ENCODE data around the gene ORMDL3.

The ORMDL3 gene

DNA sequence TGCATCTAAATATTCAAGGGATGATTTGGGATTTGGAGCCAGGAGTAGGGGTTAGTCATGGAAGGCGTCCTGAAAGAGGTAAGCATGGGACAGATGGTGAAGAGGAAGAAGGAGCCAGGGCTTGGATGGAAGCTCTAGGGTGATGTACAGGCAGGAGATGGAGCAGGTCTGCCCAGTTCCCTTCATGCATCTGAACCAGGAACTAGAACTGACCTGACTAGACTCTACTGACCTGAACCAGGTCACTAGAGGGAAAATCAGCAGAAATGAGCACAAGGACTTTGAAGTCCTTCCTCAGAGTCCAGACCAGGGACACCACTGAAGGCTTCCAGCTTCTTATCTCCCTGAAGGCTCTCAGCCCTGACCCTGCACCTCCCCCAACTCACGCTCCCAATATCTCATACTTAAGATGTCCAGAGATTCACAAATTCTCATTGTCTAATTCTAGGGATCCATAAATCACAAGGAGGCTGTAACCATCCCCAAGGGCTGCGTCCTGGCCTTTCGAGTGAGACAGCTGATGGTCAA lies 43.7 kb upstream of the ORMDL3 start:
- no peak overlapping the region for H3K27ac ChIP-seq (ENCODE audit: extremely low read depth, low read depth, low read length)
- TF ChIP-seq ZFP41 (tag by site-specific recombination; IDR thresholded peaks at IDR 0.05; ENCODE audit: borderline replicate concordance) (no peak), PRDM4 (tag by site-specific recombination; IDR thresholded peaks at IDR 0.05) (no peak), KLF1 (tag by site-specific recombination; IDR thresholded peaks at IDR 0.05) (no peak), YY2 (tag by site-specific recombination; IDR thresholded peaks at IDR 0.05) (no peak), ZNF544 (tag by site-specific recombination; IDR thresholded peaks at IDR 0.05) (no peak), ZNF121 (tag by site-specific recombination; IDR thresholded peaks at IDR 0.05) (no peak), ZNF138 (tag by site-specific recombination; IDR thresholded peaks at IDR 0.05; ENCODE audit: borderline replicate concordance) (no peak), ZNF777 (tag by site-specific recombination; IDR thresholded peaks at IDR 0.05; ENCODE audit: borderline replicate concordance) (no peak), ZNF555 (tag by site-specific recombination; conservative IDR thresholded peaks at IDR 0.05) (no peak), ZNF707 (tag by site-specific recombination; IDR thresholded peaks at IDR 0.05) (no peak), SCRT2 (tag by site-specific recombination; IDR thresholded peaks at IDR 0.05) (no peak)
- POLR2A ChIA-PET, result interaction anchor here (1.0 kb wide), 1 partner anchor 9 kb away, joined by 3 read pairs; the partner anchor contains the start of gene PSMD3
- no peaks in the 10 kb centered on the region for H3K36me3 ChIP-seq (ENCODE audit: control insufficient read depth in 2 of 2, insufficient read depth in 1 of 2, low read length in 2 of 2)
- no peak overlapping the region for H3K4me3 ChIP-seq (ENCODE audit: low read depth, low read length)
- H3K9me3 ChIP-seq (ENCODE audit: control insufficient read depth, insufficient read depth, low read depth, low read length), result no peaks in the 10 kb centered on the region
- CTCF ChIA-PET, result interaction anchor here (0.5 to 5.5 kb wide), 5 partner anchors 9 to 243 kb away, joined by 3 to 36 read pairs (median 6); partner anchors contain the start of gene PSMD3
- H3K4me1 ChIP-seq (ENCODE audit: control insufficient read depth, insufficient read depth, low read length), result no peaks in the 10 kb centered on the region

- no peak overlapping the region for H3K27ac ChIP-seq (ENCODE audit: extremely low read depth, low read depth, low read length)
- no peaks in the 10 kb centered on the region for H3K36me3 ChIP-seq (ENCODE audit: control insufficient read depth in 2 of 2, insufficient read depth in 1 of 2, low read length in 2 of 2)
- H3K4me1 ChIP-seq (ENCODE audit: control insufficient read depth, insufficient read depth, low read length), result no peaks in the 10 kb centered on the region
- H3K4me3 ChIP-seq (ENCODE audit: low read depth, low read length), result no peak overlapping the region
- ChIA-PET POLR2A (no interaction called here), CTCF (interaction anchor here (4.0 to 5.5 kb wide), 2 partner anchors 10 to 13 kb away, joined by 30 to 36 read pairs; partner anchors contain the start of gene PSMD3)
- no peaks in the 10 kb centered on the region for H3K9me3 ChIP-seq (ENCODE audit: control insufficient read depth, insufficient read depth, low read depth, low read length)
- TF ChIP-seq ZNF155 (tag by site-specific recombination; IDR thresholded peaks at IDR 0.05), result no peak
- 0 out of 2 replicates have a peak, but pooled peaks have one; percentile 20 for TF ChIP-seq ZBTB17 (tag by site-specific recombination; IDR thresholded peaks at IDR 0.05)
- TF ChIP-seq, protein P1, sequence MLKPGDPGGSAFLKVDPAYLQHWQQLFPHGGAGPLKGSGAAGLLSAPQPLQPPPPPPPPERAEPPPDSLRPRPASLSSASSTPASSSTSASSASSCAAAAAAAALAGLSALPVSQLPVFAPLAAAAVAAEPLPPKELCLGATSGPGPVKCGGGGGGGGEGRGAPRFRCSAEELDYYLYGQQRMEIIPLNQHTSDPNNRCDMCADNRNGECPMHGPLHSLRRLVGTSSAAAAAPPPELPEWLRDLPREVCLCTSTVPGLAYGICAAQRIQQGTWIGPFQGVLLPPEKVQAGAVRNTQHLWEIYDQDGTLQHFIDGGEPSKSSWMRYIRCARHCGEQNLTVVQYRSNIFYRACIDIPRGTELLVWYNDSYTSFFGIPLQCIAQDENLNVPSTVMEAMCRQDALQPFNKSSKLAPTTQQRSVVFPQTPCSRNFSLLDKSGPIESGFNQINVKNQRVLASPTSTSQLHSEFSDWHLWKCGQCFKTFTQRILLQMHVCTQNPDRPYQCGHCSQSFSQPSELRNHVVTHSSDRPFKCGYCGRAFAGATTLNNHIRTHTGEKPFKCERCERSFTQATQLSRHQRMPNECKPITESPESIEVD (tag by site-specific recombination; IDR thresholded peaks at IDR 0.05), result no peak
These were observed 42.8 kb upstream of the ORMDL3 start for GRCh38 chr17:39970157-39970692.

GRCh38 chr17:39969375-39969774 lies 42.0 kb upstream of the ORMDL3 start:
- Histone ChIP-seq H3K4me3 (ENCODE audit: low read depth, low read length) (no peak overlapping the region), H3K4me1 (ENCODE audit: control insufficient read depth, insufficient read depth, low read length) (no peaks in the 10 kb centered on the region), H3K27ac (ENCODE audit: extremely low read depth, low read depth, low read length) (no peak overlapping the region), H3K9me3 (ENCODE audit: control insufficient read depth, insufficient read depth, low read depth, low read length) (no peaks in the 10 kb centered on the region), H3K36me3 (ENCODE audit: control insufficient read depth in 2 of 2, insufficient read depth in 1 of 2, low read length in 2 of 2) (no peaks in the 10 kb centered on the region)
- CTCF ChIA-PET, result interaction anchor here (0.5 to 4.0 kb wide), 5 partner anchors 10 to 353 kb away, joined by 3 to 30 read pairs (median 5); partner anchors contain the start of gene PSMD3
- POLR2A ChIA-PET, result no interaction called here
- TF ChIP-seq ZNF707 (tag by site-specific recombination; IDR thresholded peaks at IDR 0.05) (no peak), ZNF791 (tag by site-specific recombination; IDR thresholded peaks at IDR 0.05) (no peak), ZNF26 (tag by site-specific recombination; IDR thresholded peaks at IDR 0.05) (no peak), KLF7 (tag by site-specific recombination; IDR thresholded peaks at IDR 0.05; ENCODE audit: borderline replicate concordance) (no peak), ZNF626 (tag by site-specific recombination; IDR thresholded peaks at IDR 0.05) (no peak), TCF7L2 (IDR thresholded peaks at IDR 0.05; ENCODE audit: borderline replicate concordance, low read depth, low read length) (no peak), ZNF292 (tag by site-specific recombination; IDR thresholded peaks at IDR 0.05; ENCODE audit: borderline replicate concordance, low read depth) (no peak), ZBTB20 (tag by site-specific recombination; IDR thresholded peaks at IDR 0.05) (no peak), ZNF354C (tag by site-specific recombination; IDR thresholded peaks at IDR 0.05; ENCODE audit: borderline replicate concordance, low read depth) (no peak), ZNF580 (tag by site-specific recombination; IDR thresholded peaks at IDR 0.05) (no peak)
- TF ChIP-seq, protein P2, sequence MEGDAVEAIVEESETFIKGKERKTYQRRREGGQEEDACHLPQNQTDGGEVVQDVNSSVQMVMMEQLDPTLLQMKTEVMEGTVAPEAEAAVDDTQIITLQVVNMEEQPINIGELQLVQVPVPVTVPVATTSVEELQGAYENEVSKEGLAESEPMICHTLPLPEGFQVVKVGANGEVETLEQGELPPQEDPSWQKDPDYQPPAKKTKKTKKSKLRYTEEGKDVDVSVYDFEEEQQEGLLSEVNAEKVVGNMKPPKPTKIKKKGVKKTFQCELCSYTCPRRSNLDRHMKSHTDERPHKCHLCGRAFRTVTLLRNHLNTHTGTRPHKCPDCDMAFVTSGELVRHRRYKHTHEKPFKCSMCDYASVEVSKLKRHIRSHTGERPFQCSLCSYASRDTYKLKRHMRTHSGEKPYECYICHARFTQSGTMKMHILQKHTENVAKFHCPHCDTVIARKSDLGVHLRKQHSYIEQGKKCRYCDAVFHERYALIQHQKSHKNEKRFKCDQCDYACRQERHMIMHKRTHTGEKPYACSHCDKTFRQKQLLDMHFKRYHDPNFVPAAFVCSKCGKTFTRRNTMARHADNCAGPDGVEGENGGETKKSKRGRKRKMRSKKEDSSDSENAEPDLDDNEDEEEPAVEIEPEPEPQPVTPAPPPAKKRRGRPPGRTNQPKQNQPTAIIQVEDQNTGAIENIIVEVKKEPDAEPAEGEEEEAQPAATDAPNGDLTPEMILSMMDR (tag by site-specific recombination; IDR thresholded peaks at IDR 0.05), result no peak
